Thyroid gland (tissue), 4 donors: ENCODE measurements around the gene TCIRG1.

Source experiments
- POLR2A ChIP-seq, 2 donors: fragments of 450-650 bp; IDR thresholded peaks; one replicate each; pipeline ENCODE4 v1.6.1; 2017; ENCODE audit warnings: antibody characterized with exemption in 2 of 2, mild to moderate bottlenecking in 2 of 2, moderate library complexity in 1 of 2
- TF ChIP-seq, protein P1 (sequence below), 6 experiments: fragments of 200-600 bp in 3 of 6; fragments of 450-650 bp in 3 of 6; sonication (generic) in 3 of 6; IDR thresholded peaks; one replicate each; pipeline ENCODE4 v1.5.1; 2016 to 2019; ENCODE audit warnings: antibody characterized with exemption in 6 of 6, mild to moderate bottlenecking in 2 of 6, inconsistent platforms in 1 of 6, moderate library complexity in 1 of 6

DNA sequence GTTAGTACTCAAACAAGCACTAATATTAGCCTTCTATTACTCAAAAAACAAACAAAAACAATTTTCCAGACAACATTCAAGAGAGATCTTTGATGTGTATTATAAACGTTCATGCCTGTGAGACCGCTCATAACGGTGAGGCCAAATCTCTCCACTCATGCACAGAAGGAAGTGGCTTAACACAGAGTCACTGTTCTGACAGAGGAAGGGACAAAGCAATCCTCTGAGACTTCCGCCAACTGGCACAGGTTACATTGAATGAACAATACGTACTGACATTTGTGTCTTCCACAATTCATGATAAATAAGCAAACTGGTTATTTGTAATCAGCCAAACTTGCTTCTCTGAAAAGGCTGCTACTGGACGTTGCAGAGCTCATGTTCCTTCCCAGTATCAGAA is 51.9 kb downstream of the TCIRG1 start:
- no peak for TF ChIP-seq POLR2A (IDR thresholded peaks at IDR 0.05)
- TF ChIP-seq, protein P1, sequence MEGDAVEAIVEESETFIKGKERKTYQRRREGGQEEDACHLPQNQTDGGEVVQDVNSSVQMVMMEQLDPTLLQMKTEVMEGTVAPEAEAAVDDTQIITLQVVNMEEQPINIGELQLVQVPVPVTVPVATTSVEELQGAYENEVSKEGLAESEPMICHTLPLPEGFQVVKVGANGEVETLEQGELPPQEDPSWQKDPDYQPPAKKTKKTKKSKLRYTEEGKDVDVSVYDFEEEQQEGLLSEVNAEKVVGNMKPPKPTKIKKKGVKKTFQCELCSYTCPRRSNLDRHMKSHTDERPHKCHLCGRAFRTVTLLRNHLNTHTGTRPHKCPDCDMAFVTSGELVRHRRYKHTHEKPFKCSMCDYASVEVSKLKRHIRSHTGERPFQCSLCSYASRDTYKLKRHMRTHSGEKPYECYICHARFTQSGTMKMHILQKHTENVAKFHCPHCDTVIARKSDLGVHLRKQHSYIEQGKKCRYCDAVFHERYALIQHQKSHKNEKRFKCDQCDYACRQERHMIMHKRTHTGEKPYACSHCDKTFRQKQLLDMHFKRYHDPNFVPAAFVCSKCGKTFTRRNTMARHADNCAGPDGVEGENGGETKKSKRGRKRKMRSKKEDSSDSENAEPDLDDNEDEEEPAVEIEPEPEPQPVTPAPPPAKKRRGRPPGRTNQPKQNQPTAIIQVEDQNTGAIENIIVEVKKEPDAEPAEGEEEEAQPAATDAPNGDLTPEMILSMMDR (IDR thresholded peaks at IDR 0.05) = no peak
